OCI-LY3 (cell line): ENCODE measurements around the gene AAMP.

ENCODE experiments used
- H2AFZ ChIP-seq: fragments of 200-600, 300-600 bp; shearing (Covaris generic); 2 replicates; pipeline ENCODE4 v1.6.0; 2014; ENCODE audit warnings: antibody characterized with exemption, low read depth, low read length
- H3K27ac ChIP-seq: fragments of 200-600, 300-600 bp; sonication (generic); 2 replicates; pipeline ENCODE4 v1.5.1; 2014; ENCODE audit warnings: mild to moderate bottlenecking, low read length, moderate library complexity, mixed read lengths
- H3K27me3 ChIP-seq: fragments of 200-600, 300-600 bp; sonication (generic); 2 replicates; pipeline ENCODE4 v1.6.1; 2014; ENCODE audit warnings: low read depth, low read length, mixed read lengths
- H3K36me3 ChIP-seq: fragments of 200-600, 300-600 bp; sonication (generic); replicated peaks from 2 replicates; pipeline ENCODE3; 2014; ENCODE audit warnings: low read depth, low read length, mixed read lengths
- H3K4me1 ChIP-seq: fragments of 300-600, 200-600 bp; sonication (generic); 2 replicates; pipeline ENCODE4 v1.6.1; 2014; ENCODE audit warnings: low read length, mixed read lengths
- H3K4me2 ChIP-seq: fragments of 200-600, 300-600 bp; sonication (generic); 2 replicates; pipeline ENCODE4 v1.6.1; 2014; ENCODE audit warnings: low read length, mixed read lengths
- H3K4me3 ChIP-seq: fragments of 300-600, 200-600 bp; sonication (generic); 2 replicates; pipeline ENCODE4 v1.5.1; 2014; ENCODE audit warnings: antibody characterized with exemption, mild to moderate bottlenecking, low read length, moderate library complexity
- H3K79me2 ChIP-seq: fragments of 300-600, 200-600 bp; shearing (Covaris generic); 2 replicates; pipeline ENCODE4 v1.6.1; 2014; ENCODE audit warnings: mild to moderate bottlenecking, low read length, mixed read lengths
- H3K9ac ChIP-seq: fragments of 300-600, 200-600 bp; shearing (Covaris generic); 2 replicates; pipeline ENCODE4 v1.6.0; 2014; ENCODE audit warnings: mild to moderate bottlenecking, low read length, moderate library complexity
- H3K9me3 ChIP-seq: fragments of 200-600, 300-600 bp; shearing (Covaris generic); 2 replicates; pipeline ENCODE4 v1.6.1; 2014; ENCODE audit warnings: low read length, mixed read lengths; ENCODE audit not compliant: insufficient read depth
- H4K20me1 ChIP-seq: fragments of 200-600, 300-600 bp; sonication (generic); 2 replicates; pipeline ENCODE4 v1.6.1; 2016; ENCODE audit warnings: low read length, mixed read lengths; ENCODE audit not compliant: insufficient read depth
- EZH2phosphoT487 ChIP-seq: fragments of 200-600 bp; shearing (Covaris generic); IDR thresholded peaks from 2 replicates; pipeline ENCODE4 v1.6.1; 2018; ENCODE audit warnings: antibody characterized with exemption, mixed run types, low read depth
- TF ChIP-seq, protein P1 (sequence below): fragments of 200-600, 300-600 bp; sonication (generic); IDR thresholded peaks from 2 replicates; pipeline ENCODE4 v1.5.1; 2014; ENCODE audit warnings: antibody characterized with exemption, low read length, low read depth

Gene AAMP

DNA sequence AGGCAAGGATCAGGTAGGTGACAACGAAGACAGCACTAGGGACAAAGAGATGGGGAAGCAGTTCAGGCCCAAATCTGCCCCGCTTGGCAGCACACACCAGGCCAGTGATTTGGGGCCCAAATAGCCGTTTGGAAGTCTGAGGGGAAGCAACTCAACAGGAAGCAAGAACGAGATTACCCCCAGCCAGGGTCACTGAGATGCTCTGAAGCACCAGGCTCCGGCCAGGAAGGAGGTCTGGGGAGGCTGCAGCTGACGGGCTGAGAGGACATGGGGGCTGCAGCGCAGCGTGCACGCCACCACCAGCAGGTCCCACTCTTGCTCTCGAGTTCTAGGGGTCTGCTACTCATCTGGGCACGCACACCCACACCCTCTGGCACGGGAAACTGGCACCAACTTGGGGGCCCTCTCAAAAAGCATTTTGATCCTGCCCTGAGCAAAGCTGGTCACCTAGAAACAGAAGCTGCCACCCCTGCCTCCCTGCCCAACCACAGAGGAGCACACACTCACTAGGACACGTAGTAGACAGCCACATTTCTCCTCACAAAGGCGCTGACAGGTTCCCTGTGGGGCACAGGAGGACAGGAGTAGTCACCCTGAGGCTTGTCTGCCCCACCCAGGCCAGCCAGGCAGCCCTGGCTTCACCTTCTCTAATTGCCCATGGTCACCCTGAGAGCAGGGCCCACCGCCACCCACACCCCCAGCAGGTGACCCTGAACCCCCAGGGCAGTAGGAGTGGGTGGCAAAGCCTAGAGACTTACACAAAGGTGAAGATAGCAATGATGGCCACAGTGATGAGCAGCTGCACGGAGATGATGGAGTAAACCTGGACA is 8.8 kb upstream of the AAMP start:
- no peaks in the 10 kb centered on the region for H3K4me1 ChIP-seq
- H2AFZ ChIP-seq: no peak overlapping the region
- no peaks in the 10 kb centered on the region for H3K27me3 ChIP-seq
- H3K4me3 ChIP-seq: no peak overlapping the region
- no peak overlapping the region for H3K27ac ChIP-seq
- no peak for TF ChIP-seq EZH2phosphoT487
- TF ChIP-seq, protein P1, sequence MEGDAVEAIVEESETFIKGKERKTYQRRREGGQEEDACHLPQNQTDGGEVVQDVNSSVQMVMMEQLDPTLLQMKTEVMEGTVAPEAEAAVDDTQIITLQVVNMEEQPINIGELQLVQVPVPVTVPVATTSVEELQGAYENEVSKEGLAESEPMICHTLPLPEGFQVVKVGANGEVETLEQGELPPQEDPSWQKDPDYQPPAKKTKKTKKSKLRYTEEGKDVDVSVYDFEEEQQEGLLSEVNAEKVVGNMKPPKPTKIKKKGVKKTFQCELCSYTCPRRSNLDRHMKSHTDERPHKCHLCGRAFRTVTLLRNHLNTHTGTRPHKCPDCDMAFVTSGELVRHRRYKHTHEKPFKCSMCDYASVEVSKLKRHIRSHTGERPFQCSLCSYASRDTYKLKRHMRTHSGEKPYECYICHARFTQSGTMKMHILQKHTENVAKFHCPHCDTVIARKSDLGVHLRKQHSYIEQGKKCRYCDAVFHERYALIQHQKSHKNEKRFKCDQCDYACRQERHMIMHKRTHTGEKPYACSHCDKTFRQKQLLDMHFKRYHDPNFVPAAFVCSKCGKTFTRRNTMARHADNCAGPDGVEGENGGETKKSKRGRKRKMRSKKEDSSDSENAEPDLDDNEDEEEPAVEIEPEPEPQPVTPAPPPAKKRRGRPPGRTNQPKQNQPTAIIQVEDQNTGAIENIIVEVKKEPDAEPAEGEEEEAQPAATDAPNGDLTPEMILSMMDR: no peak
- H3K79me2 ChIP-seq: no peaks in the 10 kb centered on the region
- no peaks in the 10 kb centered on the region for H3K9me3 ChIP-seq
- H4K20me1 ChIP-seq: no peaks in the 10 kb centered on the region
- no peak overlapping the region for H3K9ac ChIP-seq
- H3K36me3 ChIP-seq: no peaks in the 10 kb centered on the region
- no peak overlapping the region for H3K4me2 ChIP-seq

DNA sequence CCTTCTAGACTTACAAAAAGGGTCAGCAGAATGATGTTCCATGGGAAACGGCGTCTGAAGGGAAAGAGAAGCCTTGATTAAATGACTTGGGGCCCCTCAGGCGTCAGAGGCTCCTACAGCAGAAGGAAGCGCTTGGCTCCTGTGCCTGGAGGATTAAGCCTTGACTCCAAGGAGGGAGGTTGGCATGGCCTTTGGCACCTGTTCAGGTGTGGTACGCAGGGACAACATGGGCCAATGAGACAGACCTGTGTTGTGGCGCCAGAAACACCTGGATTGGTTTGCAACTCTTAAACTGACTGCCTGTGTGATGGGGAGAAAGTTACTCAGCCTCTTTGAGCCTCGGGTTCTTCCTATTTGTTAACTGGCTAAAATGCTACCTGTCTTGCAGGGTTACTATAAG is 8.0 kb upstream of the AAMP start:
- Histone ChIP-seq H3K9me3 (no peaks in the 10 kb centered on the region), H3K36me3 (no peaks in the 10 kb centered on the region), H3K79me2 (no peaks in the 10 kb centered on the region), H3K9ac (no peak overlapping the region), H3K27ac (no peak overlapping the region), H3K4me1 (peaks cover 1% of the 10 kb centered on the region), H4K20me1 (no peaks in the 10 kb centered on the region), H2AFZ (no peak overlapping the region), H3K27me3 (no peaks in the 10 kb centered on the region), H3K4me2 (no peak overlapping the region), H3K4me3 (no peak overlapping the region)
- TF ChIP-seq EZH2phosphoT487: no peak
- TF ChIP-seq, protein P1: no peak

DNA sequence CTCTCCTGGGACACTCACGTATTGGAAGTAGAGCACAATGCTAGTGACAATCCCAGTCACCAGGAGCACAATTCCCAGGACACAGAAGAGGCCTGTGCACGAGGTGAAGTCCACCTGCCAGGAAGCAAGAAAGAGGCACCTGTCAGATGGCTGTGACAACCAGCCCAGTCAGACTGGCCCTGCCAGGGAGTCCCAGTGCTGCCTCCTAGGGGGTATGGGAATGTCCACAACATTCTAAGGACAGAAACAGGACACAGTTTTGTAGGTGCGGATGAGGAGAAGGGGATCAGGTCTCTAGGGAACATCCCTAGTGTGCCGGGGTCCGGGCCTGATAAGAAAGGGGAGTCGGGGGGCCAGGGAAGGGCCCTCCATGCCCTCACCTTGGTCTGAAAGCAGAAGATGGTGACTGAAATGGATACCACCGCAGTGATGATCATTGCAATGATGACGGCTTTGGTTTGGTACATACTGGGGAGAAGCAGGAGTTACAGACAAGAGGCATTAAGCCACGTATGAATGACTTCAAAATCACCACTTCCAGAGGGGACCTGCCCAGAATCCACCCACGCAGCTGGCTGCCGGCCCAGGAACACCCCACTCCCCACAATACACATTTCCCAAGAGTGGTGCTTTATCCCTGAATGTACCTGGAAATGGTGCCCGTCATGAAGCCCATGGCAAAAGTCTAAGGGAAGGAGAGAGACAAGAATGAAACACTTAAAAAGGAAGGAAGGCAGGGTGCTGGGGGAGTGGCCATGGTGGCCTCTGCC is 7.2 kb upstream of the AAMP start:
- no peak overlapping the region for H2AFZ ChIP-seq
- no peak overlapping the region for H3K4me2 ChIP-seq
- H3K27me3 ChIP-seq: no peaks in the 10 kb centered on the region
- no peak overlapping the region for H3K27ac ChIP-seq
- no peak overlapping the region for H3K4me3 ChIP-seq
- no peaks in the 10 kb centered on the region for H3K9me3 ChIP-seq
- H3K9ac ChIP-seq: no peak overlapping the region
- H3K36me3 ChIP-seq: no peaks in the 10 kb centered on the region
- no peaks in the 10 kb centered on the region for H3K79me2 ChIP-seq
- H3K4me1 ChIP-seq: peaks cover 4% of the 10 kb centered on the region
- TF ChIP-seq EZH2phosphoT487: no peak
- TF ChIP-seq, protein P1: no peak
- H4K20me1 ChIP-seq: no peaks in the 10 kb centered on the region

DNA sequence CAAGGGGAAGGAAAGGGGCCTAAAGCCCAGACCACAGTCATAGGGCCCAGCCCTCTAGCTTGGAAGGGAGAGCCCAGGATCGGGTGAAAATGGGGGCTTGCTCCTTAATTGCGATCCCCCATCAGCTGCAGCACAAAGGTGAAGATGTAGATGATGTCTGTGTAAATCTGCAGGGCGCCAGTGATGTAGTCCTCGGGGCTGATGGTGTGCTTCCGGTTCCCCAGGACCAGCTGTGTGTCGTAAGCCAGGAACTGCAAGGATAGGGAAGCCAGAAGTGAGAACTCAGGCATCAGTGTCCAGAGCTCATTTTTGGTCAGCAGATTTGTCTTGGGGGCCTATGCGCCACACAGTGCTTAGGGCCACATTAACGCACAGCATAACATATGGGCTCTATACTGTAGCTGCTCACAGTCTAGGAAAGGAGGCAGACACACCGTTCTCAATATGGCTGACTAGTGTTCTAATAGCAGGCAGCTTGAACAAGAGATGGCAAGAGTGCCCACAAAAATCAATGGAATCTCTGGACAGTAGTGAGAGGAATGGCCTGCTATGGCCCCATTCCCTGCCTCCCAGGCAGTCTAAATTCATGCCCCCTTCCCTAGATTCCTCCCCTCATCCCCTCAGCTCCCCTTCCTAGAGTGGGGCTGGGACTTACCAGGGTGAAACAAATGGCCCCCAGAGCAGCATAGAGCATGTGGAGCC is 5.6 kb upstream of the AAMP start:
- Histone ChIP-seq H3K4me3 (no peak overlapping the region), H3K9me3 (no peaks in the 10 kb centered on the region), H2AFZ (no peak overlapping the region), H4K20me1 (no peaks in the 10 kb centered on the region), H3K79me2 (no peaks in the 10 kb centered on the region), H3K4me1 (peaks cover 12% of the 10 kb centered on the region), H3K27ac (no peak overlapping the region), H3K9ac (no peak overlapping the region), H3K4me2 (no peak overlapping the region), H3K27me3 (no peaks in the 10 kb centered on the region), H3K36me3 (no peaks in the 10 kb centered on the region)
- TF ChIP-seq, protein P1: no peak
- TF ChIP-seq EZH2phosphoT487: no peak
